Measurements from ENCODE around the gene PLK2.

GRCh38 chr5:58456026-58456425, 3.9 kb downstream of the PLK2 start:
- TF ChIP-seq CTCF (IDR thresholded peaks at IDR 0.05), result no peak
- peak; percentile 38; the same call in 1 of the 2 replicates for TF ChIP-seq POLR2AphosphoS5 (IDR thresholded peaks at IDR 0.05; ENCODE audit: low read depth, low read length)

All from Panc1 (cell line).